NCI-H187 treated with DMSO at 0.1 percent for 48 hours (cell line): ENCODE results near the gene OR52N1.

ENCODE experiments used
- DNase-seq: peaks from one replicate; lab custom pipeline; 2025; lab: John Stamatoyannopoulos, UW

Gene OR52N1

DNA sequence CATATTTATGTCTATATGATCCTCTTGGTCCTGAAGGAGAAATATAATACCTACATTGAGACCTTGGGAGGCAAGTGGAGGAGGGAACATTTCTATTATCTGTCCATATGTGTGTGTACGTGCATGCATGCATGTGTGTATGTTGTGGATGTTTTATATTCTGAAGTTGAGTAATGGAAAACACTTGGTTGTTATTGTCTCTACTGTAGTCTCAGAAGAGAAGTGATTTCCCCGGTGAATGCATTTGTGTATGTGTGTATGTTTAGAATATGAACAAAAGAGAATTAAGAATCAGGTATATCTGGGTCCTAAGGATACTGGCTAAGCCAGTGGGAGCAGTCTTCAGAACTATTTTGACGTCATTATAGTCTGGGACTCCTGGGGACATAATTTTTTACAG is at the start of gene OR52N1:
Gene OR52N1, minus strand, starts transcription at position 101 of the 400 bp plus-strand sequence. CDS start 2,449 bp downstream, outside the sequence.
- no peak for DNase-seq

DNA sequence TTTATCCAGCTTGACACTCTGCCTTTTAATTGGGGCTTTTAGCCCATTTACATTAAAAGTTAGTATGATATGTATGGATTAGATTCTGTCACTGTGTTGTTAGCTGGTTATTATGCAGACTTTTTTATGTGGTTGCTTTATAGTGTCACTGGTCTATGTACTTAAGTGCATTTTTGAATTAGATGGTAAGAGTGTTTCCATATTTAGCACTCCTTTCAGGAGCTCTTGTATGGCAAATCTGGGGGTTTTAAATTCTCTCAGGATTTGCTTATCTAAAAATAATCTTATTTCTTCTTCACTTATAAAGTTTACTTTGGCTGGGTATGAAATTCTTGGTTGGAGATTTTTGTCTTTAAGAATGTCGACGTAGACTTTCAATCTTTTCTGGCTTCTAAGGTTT is 46.6 kb upstream of the OR52N1 start:
- DNase-seq: no peak

DNA sequence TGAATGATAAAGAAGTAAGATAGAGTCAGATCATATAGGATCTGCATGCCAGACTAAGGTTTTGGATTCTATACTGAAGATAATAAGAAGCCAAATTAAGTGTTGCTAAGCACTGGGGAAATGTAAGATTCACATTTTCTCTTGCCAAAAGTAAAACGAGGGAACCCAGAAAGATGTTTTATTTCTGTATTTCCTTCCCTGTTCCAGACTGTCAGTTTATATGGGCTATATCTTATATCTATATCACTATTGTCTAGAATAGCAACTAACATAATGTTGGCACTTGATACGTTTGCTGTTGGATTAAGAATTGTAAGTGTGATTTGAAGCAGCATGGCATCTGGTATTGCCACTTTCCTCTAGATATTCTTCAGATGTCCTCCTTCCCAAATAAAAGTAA is 42.4 kb upstream of the OR52N1 start:
- DNase-seq: no peak

DNA sequence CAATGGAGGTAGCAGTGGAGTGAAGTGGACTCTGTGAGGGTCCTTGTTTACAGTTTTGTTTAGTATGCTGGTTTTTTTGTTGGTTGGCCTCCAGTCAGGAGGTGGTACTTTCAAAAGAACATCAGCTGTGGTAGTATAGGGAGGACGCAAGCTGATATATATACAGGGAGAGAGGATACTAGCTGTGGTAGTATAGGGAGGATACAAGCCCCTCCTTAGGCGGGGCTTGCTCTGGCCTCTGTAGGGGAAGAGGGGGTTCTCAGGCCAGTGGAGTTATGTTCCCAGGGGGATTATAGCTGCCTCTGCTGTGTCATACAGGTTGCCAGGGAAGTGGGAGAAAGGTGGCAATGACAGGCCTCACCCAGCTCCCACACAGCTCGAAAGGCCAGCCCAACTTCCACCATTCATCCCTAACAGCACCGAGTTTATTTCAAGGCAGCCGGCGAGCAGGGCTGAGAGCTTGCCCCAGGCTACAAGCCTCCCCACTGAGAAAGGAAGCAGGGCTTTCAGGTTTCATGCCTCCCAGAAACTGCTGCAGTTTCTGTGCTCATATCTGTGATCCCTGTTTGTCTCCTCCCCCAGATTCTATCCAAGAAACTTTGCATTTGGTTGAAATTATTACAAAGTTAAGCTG is 40.2 kb upstream of the OR52N1 start:
- no peak for DNase-seq

DNA sequence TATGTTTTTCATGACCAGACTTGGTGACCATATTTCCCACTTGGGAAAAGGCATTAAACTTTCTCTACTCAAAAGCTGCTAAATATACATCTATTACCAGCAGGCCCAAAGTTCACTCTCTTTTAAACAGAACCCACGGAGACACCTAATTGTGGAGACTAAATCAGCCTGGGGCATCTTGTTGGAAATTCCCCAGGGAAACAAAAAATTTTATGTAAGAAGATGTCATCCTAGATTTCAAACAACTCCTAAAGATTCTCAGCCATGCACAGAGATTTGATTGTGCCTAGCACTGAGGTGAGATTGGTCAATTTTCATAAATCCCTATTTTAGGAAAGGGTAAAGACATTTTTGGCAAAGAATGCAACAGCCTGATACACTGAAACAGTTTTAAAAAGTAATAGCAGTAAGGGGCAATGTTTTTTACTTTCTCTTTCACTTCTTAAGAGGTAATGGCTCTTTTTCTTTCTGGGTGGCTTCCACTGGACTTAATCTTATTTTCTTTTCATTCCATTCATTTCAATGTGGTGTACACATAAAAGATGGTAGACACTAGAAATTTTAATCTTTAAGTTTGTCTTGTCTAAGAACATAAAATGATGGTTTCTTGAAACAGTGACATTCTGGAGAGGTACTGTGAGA is 27.3 kb upstream of the OR52N1 start:
- no peak for DNase-seq

DNA sequence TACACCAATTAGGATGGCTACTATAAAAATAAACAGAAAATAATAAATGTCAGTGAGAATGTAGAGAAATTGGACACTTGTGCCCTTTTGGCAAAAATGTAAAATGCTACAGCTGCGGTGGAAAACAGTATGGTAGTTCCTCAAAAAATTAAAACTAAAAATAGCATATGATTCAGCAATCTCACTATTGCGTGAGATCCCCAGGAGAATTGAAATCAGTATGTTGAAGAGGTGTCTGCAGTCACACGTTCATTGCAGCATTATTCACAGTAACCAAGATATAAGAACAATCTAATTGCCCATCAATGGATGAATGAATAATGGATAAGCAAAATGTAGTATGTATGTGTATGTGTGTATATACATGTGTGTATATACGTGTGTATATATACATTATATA is 24.5 kb upstream of the OR52N1 start:
- no peak for DNase-seq

DNA sequence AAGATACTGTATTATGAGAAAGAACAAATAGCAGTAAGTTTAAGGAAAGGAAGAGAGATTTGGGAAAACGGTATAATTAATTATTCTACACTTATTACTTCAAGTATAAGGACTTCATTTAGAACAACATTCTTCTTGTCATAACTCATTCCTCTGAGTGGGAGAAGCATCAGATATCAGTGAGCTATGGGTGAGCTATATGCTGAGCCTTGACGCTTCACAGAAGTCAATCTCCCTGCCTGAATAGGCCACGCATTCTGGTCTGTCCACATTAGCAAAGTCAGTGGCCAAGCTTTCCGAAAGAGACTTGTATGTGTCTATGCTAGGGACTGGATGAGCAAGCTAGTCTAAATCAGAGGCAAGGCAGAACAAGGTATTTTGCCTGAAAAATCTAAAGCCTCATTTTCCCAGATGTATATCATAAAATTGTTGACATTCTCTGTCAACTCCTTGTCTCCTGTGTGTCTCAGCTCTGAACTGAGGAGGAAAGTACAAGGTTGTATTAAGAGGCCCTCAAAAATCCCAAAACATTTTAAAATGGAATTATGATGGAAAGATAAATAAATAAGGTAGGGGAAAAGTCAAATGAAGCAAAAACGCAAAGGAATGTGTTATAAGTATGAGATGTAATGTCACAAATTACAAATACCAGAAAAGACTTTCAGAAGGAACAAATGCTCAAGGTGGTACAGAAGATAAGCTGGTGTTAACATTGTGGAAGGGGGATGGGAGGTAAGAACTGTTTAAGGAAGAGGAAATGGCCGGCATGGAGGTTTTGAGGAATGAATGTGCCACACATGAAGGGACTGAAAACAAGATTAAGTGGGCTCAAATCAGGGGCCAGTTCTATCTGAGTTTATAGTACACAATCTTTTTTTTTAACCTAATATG is 19.1 kb upstream of the OR52N1 start:
- DNase-seq: no peak

DNA sequence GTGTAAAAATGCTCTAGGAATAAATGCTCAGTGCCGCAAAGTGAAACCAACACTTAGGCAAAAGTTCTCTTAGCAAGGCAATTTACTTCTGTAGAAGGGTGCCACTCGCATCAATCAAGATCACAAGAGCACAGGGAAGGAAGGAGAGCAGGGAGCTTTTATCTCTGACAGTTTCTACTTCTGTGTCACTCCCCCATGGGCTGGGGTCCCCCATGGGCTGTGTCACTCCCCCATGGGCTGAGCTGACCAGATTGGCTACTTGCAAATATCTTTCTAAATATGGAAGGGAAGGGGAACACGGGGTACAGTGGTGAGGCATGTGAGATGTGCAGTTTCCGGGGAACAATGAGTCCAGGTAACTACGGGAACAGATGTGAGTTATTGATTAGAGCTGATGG is 18.1 kb upstream of the OR52N1 start:
- no peak for DNase-seq

DNA sequence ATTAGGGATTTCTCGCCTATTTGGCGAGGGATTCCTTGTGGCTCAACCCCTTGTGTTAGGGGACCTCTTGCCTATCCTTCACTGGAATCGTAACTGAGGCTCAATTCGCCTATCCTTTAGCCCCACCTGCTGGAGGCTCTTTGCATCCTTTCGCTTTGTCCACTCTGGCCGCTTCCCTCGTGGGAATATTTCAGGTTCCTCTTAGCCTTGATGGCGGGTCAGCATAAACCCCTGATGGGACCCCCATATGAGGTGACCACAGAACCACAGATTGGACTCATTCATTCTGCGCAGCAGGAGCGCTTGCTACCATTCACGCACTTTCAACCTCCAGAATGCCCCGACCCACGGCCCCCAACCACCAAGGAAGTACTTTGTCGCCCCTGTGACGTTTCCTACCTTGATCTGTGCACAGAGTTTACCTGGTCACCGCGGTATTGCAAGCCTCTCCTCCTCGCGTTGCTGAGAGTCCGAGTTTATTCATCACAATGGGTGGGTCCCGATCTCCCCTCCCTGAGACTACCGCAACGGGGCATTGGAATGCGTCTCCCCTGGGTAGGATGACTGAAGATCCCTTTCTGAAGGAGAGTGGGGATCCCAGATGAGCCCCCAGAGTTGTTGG is 17.5 kb upstream of the OR52N1 start, which contains the start of gene OR52N2:
Gene OR52N2, plus strand, starts transcription at position 425 of the 622 bp plus-strand sequence. CDS start 11,412 bp downstream, outside the sequence.
- no peak for DNase-seq

DNA sequence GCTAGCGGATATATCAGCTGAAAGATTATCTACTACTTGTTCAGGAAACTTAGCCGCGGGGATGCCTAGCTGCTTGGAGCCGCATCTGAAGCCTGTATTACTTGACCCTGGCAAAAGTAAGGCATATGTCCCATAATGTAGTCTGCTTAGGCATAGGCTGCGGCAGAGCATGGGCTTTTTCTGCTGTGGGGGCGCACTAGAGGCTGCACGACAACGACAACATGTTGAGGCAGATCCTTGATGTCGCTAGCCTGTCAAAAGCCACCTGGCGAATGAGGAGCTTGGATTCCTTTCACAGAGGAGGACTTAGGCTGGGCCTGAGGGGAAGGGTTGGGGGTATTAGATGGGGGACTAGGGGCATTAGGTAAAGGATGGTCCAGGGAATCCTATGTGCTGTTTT is 16.5 kb upstream of the OR52N1 start:
- DNase-seq: no peak

DNA sequence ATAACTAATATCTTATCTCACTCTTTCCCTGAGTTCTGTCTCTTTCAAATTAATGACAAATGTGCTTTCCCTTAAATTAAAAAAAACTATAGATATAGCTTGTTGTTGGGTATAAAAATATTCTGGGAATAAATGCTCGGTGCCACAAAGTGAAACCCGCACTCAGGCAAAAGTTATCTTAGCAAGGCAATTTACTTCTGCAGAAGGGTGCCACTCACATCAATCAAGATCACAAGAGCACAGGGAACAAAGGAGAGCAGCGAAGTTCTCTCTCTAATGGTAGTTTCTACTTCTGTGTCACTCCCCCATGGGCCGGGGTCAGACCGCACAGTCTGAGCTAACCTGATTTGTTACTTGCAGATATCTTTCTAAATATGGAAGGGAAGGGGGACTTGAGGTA is 12.9 kb upstream of the OR52N1 start:
- no peak for DNase-seq

DNA sequence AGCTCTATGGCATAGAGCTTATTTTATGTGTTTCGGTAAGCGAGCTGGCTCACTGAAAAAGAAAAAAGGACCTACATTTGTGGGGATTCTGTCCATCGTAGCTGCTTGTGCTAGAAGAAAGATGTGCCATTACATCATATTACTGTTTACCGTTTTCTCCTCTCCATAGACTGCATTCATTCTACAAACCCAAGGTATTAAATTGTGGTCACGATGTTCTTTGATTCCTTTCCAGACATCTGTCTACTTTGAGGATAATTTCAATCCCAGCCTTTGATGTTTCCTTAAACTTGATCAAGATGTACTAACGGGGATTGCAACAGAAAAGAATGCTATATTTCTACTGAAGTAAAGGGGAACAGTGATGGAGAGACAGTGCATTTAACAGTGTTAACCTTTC is 5.5 kb upstream of the OR52N1 start:
- no peak for DNase-seq

DNA sequence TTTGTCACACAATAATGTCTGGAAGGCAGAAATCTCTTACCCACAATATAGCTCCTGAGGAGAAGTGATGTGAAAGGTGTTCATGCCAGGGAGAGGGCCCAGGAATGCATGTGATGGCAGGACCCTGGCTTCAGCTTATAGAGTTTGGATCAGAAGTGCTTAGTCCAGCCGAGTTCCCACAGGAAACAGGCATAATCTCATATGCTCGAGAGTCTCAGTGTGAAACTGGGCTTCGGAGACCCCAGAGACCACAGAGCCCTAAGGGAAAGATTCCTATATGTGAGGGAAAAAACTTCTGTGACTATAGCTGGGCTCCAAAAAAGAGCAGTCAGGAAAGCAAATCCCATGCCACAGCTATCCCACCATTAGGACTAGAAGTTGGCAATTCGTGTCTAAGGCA is 7.8 kb downstream of the OR52N1 start, which contains the start of gene OR52N5:
Gene OR52N5, minus strand, starts transcription at position 101 of the 400 bp plus-strand sequence. CDS start 4,721 bp downstream, outside the sequence.
- DNase-seq: no peak

DNA sequence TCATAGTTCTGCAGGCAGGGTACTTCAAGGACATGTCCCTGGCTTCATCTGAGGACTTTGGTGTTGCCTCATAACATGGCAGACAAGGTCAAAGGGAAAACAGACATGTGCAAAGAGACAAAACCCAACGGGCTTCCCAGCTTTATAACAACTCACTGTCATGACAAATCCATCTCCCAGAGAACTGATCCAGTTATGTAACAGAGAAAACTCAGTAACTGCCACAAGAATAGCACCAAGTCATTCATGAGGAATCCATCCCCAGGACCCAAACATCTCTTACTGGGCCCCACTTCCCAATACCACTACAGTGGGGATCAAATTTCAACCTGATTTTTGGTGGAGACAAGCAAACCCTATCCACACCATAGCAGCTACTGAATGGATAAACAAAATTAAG is 24.0 kb downstream of the OR52N1 start:
- no peak for DNase-seq

DNA sequence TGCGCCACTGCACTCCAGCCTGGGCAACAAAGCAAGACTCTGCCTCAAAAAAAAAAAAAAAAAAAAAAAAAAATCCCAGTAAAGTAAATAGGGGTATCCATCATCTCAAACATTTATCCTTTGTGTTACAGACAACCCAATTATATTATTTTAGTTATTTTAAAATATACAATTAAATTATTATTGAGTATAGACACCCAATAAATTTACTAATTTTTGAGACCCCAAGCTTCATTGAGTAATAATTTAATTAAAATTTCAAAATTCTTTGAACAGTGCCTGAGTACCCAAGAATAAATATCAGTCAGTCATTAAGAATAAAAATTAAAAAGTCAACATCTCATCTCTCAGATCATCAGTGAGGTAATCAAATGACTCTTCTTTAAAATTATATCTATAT is 37.1 kb downstream of the OR52N1 start, which contains the start of gene OR52N4:
Gene OR52N4, plus strand, starts transcription at position 301 of the 400 bp plus-strand sequence. CDS start 498 bp downstream, outside the sequence.
- no peak for DNase-seq

DNA sequence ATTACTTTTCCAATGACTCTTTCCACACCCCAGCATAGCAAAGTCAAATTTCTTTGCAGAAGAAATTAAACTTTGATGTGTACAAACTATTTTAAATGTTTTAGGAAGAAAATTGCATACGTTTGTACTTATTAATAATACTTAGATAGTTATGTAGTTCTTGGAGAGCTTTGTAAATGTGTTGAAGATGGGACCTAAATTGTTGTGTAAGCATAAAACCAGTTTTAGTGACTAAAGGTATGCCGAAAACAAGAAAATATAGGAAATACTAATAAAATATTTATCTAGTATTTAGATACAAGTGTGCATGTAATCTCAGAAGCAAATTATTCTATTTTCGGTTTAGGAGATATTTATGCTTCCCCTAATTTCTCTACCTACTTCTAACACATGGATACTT is 41.2 kb downstream of the OR52N1 start:
- no peak for DNase-seq

DNA sequence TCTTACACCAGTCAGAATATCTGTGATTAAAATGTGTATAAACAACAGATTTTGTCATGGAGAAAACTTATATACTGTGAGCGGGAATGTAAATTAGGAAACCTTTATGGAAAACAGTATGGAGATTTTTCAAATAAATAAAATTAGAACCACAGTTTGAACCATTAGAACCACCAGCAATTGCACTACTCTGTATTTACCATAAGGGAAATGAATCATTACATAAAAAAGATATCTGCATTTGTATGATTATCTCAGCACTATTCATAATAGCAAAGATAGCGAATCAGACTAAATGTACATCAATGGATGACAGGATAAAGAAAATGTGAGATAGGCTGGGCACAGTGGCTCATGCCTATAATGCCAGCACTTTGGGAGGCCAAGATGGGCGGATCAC is 44.5 kb downstream of the OR52N1 start:
- no peak for DNase-seq

DNA sequence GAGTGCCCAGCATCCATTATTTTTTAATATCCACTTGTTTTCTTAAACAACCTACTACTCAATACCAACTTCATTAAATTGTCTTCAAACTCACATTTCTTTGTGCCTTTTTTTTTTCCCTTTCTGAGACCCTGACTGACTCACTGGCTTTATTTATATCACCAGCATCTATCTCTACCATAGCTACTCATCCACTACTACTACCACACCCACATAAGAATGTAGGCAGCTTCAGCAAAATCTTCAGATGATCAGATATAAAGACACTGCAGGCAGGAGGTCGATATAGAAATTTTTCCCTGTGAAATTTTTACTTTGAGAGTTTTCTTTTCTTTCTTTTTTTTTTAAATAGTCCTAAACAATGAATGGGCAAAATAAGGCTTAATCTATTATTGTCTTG is 52.6 kb downstream of the OR52N1 start:
- DNase-seq: no peak

DNA sequence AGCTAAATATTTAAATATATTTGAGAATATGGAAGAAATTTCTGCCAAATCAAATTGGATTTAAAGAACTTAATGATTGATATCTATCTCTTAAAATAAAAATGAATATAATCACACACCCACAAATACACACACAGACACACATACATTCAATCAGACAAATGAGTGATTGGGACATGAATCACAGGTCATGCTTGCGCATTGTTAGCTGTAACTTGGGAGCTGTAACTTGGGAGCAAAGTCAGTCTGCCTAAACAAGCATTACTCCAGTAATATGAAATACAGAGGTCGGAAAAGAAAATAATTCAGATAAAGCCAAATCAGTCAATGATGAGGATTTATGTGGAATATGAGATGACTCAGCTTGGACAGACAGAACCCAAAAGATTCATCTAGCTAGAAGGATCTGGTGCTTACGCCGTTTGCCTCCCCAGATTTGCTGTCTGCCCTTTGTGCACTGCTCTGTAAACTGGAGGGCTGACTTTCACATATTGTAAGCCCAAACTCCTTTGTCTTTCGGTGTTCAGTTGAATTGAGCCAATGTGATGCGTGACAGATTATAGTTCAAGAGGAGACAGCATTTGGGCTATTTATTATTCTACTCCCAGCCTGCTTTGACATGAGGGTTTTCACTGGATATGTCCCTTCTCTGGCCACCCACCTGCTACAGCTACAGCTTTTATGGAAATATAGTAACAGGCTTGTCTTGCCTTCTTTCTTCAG is 53.2 kb downstream of the OR52N1 start:
- DNase-seq: no peak

DNA sequence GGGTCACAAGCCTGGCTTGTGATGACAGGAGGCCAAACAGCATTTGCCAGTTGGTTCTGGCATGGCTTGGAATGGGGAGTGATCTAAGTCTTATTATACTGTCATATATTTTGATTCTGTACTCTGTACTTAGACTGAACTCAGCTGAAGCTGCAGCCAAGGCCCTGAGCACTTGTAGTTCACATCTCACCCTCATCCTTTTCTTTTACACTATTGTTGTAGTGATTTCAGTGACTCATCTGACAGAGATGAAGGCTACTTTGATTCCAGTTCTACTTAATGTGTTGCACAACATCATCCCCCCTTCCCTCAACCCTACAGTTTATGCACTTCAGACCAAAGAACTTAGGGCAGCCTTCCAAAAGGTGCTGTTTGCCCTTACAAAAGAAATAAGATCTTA is 54.0 kb downstream of the OR52N1 start:
- no peak for DNase-seq
